NCI-H526 treated with DMSO at 0.1 percent for 48 hours (cell line): ENCODE results near the gene TOLLIP.

Source experiments
- DNase-seq: peaks from one replicate; lab custom pipeline; 2025; lab: John Stamatoyannopoulos, UW

Gene TOLLIP

GRCh38 chr11:1310772-1311468 lies 1.5 kb upstream of the TOLLIP start:
- DNase-seq: no peak

GRCh38 chr11:1310318-1310687 lies 871 bp upstream of the TOLLIP start:
- DNase-seq: no peak

GRCh38 chr11:1308743-1309497 lies 512 bp downstream of the TOLLIP start:
- DNase-seq: no peak

GRCh38 chr11:1307998-1308742 lies 1.3 kb downstream of the TOLLIP start:
- DNase-seq: no peak

GRCh38 chr11:1307163-1307870 lies 2.1 kb downstream of the TOLLIP start:
- DNase-seq: no peak

- no peak for DNase-seq
Measured at GRCh38 chr11:1306186-1307162, 3.0 kb downstream of the TOLLIP start.

GRCh38 chr11:1305501-1306056 lies 3.9 kb downstream of the TOLLIP start:
- DNase-seq: no peak

GRCh38 chr11:1305063-1305495 lies 4.4 kb downstream of the TOLLIP start:
- no peak for DNase-seq

- DNase-seq: no peak
Measured at GRCh38 chr11:1304380-1304779, 5.1 kb downstream of the TOLLIP start.

- no peak for DNase-seq
Measured at GRCh38 chr11:1303973-1304372, 5.5 kb downstream of the TOLLIP start.

- peak; percentile 12 for DNase-seq
Measured at GRCh38 chr11:1303126-1303821, 6.2 kb downstream of the TOLLIP start.

GRCh38 chr11:1302461-1303125 lies 6.8 kb downstream of the TOLLIP start:
- DNase-seq: no peak

GRCh38 chr11:1302041-1302460 lies 7.4 kb downstream of the TOLLIP start:
- DNase-seq: no peak

- DNase-seq: no peak
Measured at GRCh38 chr11:1301220-1302000, 8.0 kb downstream of the TOLLIP start.

GRCh38 chr11:1300569-1301187 lies 8.8 kb downstream of the TOLLIP start:
- no peak for DNase-seq

- no peak for DNase-seq
Measured at GRCh38 chr11:1300121-1300520, 9.3 kb downstream of the TOLLIP start.

GRCh38 chr11:1299621-1300020 lies 9.8 kb downstream of the TOLLIP start:
- no peak for DNase-seq
